ENCODE data around the gene PCED1B. TPM values are rescaled to one million over a fixed set of nuclear protein-coding genes. Genes with fewer than 3 reads are reported as not detected.
"Not testable (repeated sequence)": the region's sequence is repeated elsewhere in the genome, so short reads cannot be mapped to it uniquely, and the experiment has no call there.

PCED1B gene
- total RNA-seq, 1 experiment from 2014 or later, result 3.3 TPM

GRCh38 chr12:47114481-47114892, 35.1 kb downstream of the PCED1B start:
- H2BK12ac ChIP-seq (ENCODE audit: insufficient read length, low read depth, low read length), result no peak overlapping the region
- no peaks in the 10 kb centered on the region for H3K4me1 Mint-ChIP-seq
- no peak overlapping the region for H3K56ac ChIP-seq (ENCODE audit: insufficient read length, low read depth, low read length)
- H3K9ac ChIP-seq (ENCODE audit: extremely low read depth, insufficient read length, low read length), result no peak overlapping the region
- no peak overlapping the region for H3K23ac ChIP-seq (ENCODE audit: insufficient read length, low read depth, low read length)
- H3K27me3 Mint-ChIP-seq (ENCODE audit: low read depth), result no peaks in the 10 kb centered on the region
- H3K9me3 ChIP-seq (ENCODE audit: control insufficient read depth, low read depth, low read length), result no peaks in the 10 kb centered on the region
- no peak overlapping the region for H3K18ac ChIP-seq (ENCODE audit: insufficient read length, low read depth, low read length)
- 0 out of 7 replicates have a peak overlapping the region, but pooled peaks of 1 of the 3 experiments have one; percentile 52 for H3K27ac Mint-ChIP-seq
- no peak for DNase-seq
- TF ChIP-seq CTCF (conservative IDR thresholded peaks at IDR 0.05), result no peak
- no peak overlapping the region for H2BK15ac ChIP-seq (ENCODE audit: low read depth, low read length)
- no peak overlapping the region for H2AFZ ChIP-seq (ENCODE audit: low read length)
- no peak overlapping the region for H2BK20ac ChIP-seq (ENCODE audit: low read depth, low read length, poor library complexity, severe bottlenecking)
- no peaks in the 10 kb centered on the region for H3K23me2 ChIP-seq (ENCODE audit: insufficient read length, low read depth, low read length, poor library complexity, severe bottlenecking)
- H3K27ac ChIP-seq (ENCODE audit: insufficient read length, low read depth, low read length), result no peak overlapping the region
- no peak overlapping the region for H3T11ph ChIP-seq (ENCODE audit: low read length)
- no peaks in the 10 kb centered on the region for H4K20me1 ChIP-seq (ENCODE audit: control insufficient read depth, insufficient read depth, insufficient read length)
- H4K5ac ChIP-seq (ENCODE audit: insufficient read length, low read depth, low read length), result no peak overlapping the region
- no peaks in the 10 kb centered on the region for H3K79me2 ChIP-seq (ENCODE audit: insufficient read depth, low read length)
- H2AK5ac ChIP-seq (ENCODE audit: insufficient read length, low read length), result no peak overlapping the region
- no peak overlapping the region for H3K4me3 Mint-ChIP-seq
- no peak overlapping the region for H4K8ac ChIP-seq (replicated peaks; ENCODE audit: insufficient read length, low read depth, low read length)
- no peak overlapping the region for H2BK120ac ChIP-seq (ENCODE audit: low read depth, low read length, poor library complexity, severe bottlenecking)
- no peaks in the 10 kb centered on the region for H3K79me1 ChIP-seq (ENCODE audit: insufficient read depth, low read depth, low read length, poor library complexity, severe bottlenecking)
- H3K27me3 ChIP-seq (ENCODE audit: insufficient read depth, low read length), result no peaks in the 10 kb centered on the region
- H3K36me3 Mint-ChIP-seq (ENCODE audit: insufficient read depth in 1 of 3, low read depth in 3 of 3), result no peaks in the 10 kb centered on the region
- H3K4me1 ChIP-seq (ENCODE audit: insufficient read depth, low read length), result no peaks in the 10 kb centered on the region
- no peak overlapping the region for H3K4ac ChIP-seq (ENCODE audit: low read depth, low read length)
- WGBS (ENCODE audit: extremely low coverage, insufficient read length, low lambda C conversion rate), result no CpG with 5 or more reads among the region's 5 CpGs
- no peak overlapping the region for H4K91ac ChIP-seq (ENCODE audit: insufficient read length, low read depth, low read length)
- no peak overlapping the region for H3K14ac ChIP-seq (ENCODE audit: insufficient read depth, low read length)
- H2BK5ac ChIP-seq (ENCODE audit: insufficient read length, low read length), result no peak overlapping the region
- H3K4me2 ChIP-seq (ENCODE audit: insufficient read depth, insufficient read length, low read length), result no peak overlapping the region
- H3K9me3 Mint-ChIP-seq, result peaks cover 2% of the 10 kb centered on the region in 2 experiments; a peak in 2 of 5 replicates

GRCh38 chr12:47117305-47117704, 37.9 kb downstream of the PCED1B start:
- not testable (repeated sequence) for H3K4me1 ChIP-seq (ENCODE audit: insufficient read depth, low read length); H3K4me1 Mint-ChIP-seq; H2BK12ac ChIP-seq (ENCODE audit: insufficient read length, low read depth, low read length); H3K27me3 ChIP-seq (ENCODE audit: insufficient read depth, low read length); H3K9ac ChIP-seq (ENCODE audit: extremely low read depth, insufficient read length, low read length); H2BK20ac ChIP-seq (ENCODE audit: low read depth, low read length, poor library complexity, severe bottlenecking); H2AFZ ChIP-seq (ENCODE audit: low read length); H3K14ac ChIP-seq (ENCODE audit: insufficient read depth, low read length); H3K27ac ChIP-seq (ENCODE audit: insufficient read length, low read depth, low read length); H2BK120ac ChIP-seq (ENCODE audit: low read depth, low read length, poor library complexity, severe bottlenecking); H3K4ac ChIP-seq (ENCODE audit: low read depth, low read length); H3K36me3 Mint-ChIP-seq (ENCODE audit: insufficient read depth in 1 of 3, low read depth in 3 of 3); H3K27me3 Mint-ChIP-seq (ENCODE audit: low read depth); H2BK15ac ChIP-seq (ENCODE audit: low read depth, low read length); H2AK5ac ChIP-seq (ENCODE audit: insufficient read length, low read length); H3K4me3 Mint-ChIP-seq; H3K9me3 Mint-ChIP-seq; DNase-seq; H3K9me3 ChIP-seq (ENCODE audit: control insufficient read depth, low read depth, low read length); H4K8ac ChIP-seq (replicated peaks; ENCODE audit: insufficient read length, low read depth, low read length); H3K79me1 ChIP-seq (ENCODE audit: insufficient read depth, low read depth, low read length, poor library complexity, severe bottlenecking); H3K18ac ChIP-seq (ENCODE audit: insufficient read length, low read depth, low read length); H4K5ac ChIP-seq (ENCODE audit: insufficient read length, low read depth, low read length); H3K4me2 ChIP-seq (ENCODE audit: insufficient read depth, insufficient read length, low read length); H3K56ac ChIP-seq (ENCODE audit: insufficient read length, low read depth, low read length); H2BK5ac ChIP-seq (ENCODE audit: insufficient read length, low read length); H3K23ac ChIP-seq (ENCODE audit: insufficient read length, low read depth, low read length); H3K27ac Mint-ChIP-seq; H3K79me2 ChIP-seq (ENCODE audit: insufficient read depth, low read length); H3T11ph ChIP-seq (ENCODE audit: low read length); H4K20me1 ChIP-seq (ENCODE audit: control insufficient read depth, insufficient read depth, insufficient read length); H4K91ac ChIP-seq (ENCODE audit: insufficient read length, low read depth, low read length); H3K23me2 ChIP-seq (ENCODE audit: insufficient read length, low read depth, low read length, poor library complexity, severe bottlenecking)
- no CpG with 5 or more reads among the region's 3 CpGs for WGBS (ENCODE audit: extremely low coverage, insufficient read length, low lambda C conversion rate)
